HG03521 (cell line): ENCODE results near the gene MISP3.
"Not testable (repeated sequence)": the region's sequence is repeated elsewhere in the genome, so short reads cannot be mapped to it uniquely, and the experiment has no call there.

Experiments used
- ATAC-seq: cut with Tn5 transposase; IDR thresholded peaks from one replicate; pipeline ENCODE4 v1.9.1; 2021; ENCODE audit warnings: mild to moderate bottlenecking, moderate library complexity; ENCODE audit not compliant: unreplicated experiment

The MISP3 gene

DNA sequence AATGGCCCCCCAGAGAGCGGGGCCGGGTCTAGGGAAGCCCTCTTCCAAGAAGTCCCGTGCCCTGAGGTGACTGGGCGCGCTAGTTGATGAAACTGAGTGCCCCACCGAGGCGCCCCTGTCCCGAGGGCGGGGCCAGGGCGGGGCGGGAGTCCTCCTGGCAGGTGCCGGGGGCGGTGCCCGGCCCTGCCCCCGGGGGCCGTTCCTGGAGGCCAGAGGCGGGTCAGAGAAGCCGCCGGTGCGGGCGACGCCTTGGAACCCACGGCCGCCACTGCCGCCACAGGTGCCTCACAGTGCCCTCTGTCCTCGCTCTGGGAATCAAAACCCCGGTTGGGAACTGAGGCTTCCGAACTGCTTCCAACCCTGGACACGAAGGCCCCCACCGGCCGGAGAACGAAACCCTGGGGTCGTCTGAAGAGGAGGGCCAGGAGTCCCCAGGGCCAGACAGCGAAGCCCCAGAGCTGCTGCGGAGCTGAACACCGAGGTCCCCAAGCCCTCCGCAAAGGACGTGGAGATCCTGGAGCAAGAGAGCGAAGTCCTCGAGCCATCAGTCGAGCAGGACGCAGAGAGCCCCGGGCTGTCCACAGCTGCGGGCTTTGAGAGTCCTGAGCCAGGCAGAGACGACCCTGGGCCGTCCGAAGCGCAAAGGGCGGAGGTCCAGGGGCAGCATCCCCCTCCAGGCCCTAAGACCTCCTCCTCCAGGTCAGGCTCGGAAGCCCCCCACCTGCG, at the start of gene MISP3:
Gene MISP3, plus strand, starts transcription at position 252 of the 726 bp plus-strand sequence. CDS start 524 bp downstream, outside the sequence.
- ATAC-seq, result no peak

DNA sequence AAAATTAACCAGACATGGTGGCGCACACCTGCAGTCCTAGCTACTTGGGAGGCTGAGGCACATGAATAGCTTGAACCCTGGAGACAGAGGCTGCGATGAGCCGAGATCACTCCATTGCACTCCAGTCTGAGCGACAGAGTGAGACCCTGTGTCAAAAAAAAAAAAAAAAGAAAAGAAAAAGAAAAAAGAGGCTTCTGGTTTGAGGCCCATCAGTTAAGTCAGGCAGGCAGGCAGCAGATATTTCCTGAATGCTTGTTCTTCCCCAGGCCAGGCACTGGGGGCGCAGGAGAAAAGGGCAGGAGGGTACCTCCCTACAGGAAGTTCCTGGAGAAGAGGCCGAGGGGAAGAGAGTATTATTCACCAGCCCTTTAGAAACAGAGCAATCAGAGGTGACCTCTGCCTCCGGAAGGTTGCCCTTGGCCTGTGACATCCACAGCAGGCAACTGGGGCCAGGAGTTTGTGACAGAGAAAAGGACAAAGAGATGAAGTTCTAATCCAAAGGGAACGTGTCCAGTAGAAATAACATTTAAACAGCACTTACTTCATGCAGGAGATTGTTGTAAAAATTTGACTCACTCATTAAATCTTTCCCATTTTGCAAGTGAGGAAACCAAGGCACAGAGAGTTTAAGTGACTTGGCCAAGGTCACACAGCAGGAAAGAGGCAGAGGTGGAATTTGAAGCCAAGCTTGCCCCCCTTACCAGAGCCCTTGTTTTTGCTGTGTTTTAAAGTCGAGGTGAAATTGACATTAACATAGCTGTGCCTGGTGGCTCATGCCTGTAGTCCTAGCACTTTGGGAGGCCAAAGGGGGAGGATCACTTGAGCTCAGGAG, 49.0 kb upstream of the MISP3 start:
- no peak for ATAC-seq

DNA sequence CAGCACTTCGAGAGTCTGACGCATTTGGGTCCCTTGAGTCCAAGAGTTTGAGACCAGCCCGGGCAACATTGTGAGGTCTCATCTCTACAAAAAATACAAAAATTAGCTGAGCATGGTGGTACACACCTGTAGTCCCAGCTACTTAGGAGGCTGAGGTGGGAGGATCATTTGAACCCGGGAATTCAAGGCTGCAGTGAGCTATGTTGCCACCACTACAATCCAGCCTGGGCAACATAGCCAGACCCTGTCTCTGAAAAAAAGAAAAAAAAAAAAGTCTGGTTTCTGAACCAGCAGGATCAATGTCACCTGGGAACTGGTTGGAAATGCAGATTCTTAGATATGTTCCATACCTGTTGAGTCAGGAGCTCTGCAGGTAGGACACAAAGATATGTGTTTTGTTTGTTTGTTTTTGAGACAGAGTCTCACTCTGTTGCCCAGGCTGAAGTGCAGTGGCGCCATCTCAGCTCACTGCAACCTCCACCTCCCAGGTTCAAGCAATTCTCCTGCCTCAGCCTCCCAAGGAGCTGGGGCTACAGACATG, 45.9 kb upstream of the MISP3 start:
- not testable (repeated sequence) for ATAC-seq

DNA sequence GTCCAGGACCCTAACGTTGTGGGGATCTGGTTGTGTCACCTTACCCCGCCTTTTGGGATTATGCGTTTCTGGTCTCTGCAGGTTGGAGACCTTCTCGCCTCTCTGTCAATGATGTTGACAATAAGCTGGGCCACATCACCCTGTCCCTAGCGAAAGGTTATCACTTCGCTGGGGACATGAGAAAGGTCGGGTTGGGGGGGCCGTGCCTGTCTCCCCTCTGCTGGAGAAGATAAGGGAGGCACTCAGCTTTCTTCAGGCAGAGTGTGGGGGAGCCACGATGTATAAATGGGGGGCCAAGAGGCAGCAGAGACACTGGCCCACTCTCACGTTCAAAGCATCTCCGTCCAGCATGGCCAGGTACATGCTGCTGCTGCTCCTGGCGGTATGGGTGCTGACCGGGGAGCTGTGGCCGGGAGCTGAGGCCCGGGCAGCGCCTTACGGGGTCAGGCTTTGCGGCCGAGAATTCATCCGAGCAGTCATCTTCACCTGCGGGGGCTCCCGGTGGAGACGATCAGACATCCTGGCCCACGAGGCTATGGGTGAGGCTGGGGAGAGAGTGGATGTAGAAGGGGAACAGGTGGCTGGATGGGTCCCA, 44.6 kb upstream of the MISP3 start, which contains the start of gene RLN3:
Gene RLN3, plus strand, starts transcription at position 293 of the 595 bp plus-strand sequence. Its CDS starts 57 bp downstream, at position 350.
- ATAC-seq, result no peak

DNA sequence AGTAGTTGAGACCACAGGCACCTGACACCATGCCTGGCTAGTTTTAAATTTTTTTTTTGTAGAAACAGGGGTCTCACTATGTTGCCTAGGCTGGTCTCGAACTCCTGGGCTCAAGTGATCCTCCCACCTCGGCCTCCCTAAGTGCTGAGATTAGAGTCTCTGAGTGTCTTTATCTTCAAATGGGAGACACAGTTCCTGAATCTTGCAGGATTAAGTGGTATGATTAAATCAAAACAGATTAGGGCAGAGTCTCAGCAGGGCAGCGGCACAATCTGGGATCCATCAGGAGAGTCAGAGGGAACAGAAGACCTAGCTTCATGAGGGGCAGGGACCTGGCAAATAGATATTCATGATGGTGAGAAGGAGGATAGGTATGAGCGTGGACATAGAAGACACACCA, 43.7 kb upstream of the MISP3 start:
- no peak for ATAC-seq

DNA sequence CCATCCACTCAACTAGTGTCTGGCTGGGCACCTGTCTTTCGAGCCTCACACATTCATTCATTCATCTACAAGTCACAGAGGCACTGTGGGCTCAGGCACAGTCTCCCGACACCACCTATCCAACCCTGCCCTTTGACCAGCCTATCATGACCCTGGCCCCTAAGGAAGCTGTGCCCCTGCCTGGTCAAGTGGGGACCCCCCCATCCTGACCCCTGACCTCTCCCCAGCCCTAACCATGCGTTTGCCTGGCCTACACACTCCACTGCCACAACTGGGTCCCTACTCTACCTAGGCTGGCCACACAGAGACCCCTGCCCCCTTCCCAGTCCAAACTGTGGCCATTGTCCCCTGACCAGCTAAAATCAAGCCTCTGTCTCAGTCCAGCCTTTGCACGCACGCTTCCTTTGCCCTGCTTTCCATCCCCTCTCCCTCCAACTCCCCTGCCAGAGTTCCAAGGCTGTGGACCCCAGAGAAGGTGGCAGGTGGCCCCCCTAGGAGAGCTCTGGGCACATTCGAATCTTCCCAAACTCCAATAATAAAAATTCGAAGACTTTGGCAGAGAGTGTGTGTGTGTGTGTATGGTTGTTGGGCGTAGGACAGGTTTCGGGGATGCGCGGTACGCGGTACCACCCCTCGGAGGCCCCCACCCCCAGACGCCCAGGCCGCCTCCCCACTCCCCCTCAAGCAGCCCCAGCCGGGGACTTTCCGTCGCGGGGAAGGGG, 41.4 kb upstream of the MISP3 start:
- ATAC-seq, result peak; percentile 46

DNA sequence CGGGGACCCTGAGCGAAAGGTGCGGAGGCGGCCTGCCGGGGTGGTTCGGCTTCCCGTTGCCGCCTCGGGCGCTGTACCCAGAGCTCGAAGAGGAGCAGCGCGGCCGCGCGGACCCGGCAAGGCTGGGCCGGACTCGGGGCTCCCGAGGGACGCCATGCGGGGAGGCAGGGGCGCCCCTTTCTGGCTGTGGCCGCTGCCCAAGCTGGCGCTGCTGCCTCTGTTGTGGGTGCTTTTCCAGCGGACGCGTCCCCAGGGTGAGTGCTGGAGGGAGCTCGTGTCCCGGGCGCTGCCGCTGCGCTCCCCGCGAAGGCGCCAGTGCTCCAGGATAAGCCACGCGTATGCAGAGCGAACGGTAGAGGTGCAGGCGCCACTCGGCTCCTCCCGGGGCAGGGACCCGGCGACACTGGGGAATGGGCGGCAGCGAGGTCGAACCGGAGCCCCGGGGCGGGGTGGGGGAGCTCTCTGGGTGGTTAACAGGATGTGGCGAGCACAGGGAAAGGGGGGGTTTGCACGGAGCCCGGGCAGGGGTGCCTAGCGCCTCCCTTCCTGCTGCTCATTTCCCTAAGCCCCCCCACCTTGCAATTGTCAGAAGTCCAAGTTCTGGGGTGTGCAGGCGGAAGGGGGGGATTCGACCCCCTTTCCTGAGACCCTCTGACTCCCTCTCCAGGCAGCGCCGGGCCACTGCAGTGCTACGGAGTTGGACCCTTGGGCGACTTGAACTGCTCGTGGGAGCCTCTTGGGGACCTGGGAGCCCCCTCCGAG, 40.7 kb upstream of the MISP3 start, which contains the start of gene IL27RA:
Gene IL27RA, plus strand, starts transcription at position 44 of the 762 bp plus-strand sequence. Its CDS starts 111 bp downstream, at position 155.
- ATAC-seq, result peak; percentile 39

DNA sequence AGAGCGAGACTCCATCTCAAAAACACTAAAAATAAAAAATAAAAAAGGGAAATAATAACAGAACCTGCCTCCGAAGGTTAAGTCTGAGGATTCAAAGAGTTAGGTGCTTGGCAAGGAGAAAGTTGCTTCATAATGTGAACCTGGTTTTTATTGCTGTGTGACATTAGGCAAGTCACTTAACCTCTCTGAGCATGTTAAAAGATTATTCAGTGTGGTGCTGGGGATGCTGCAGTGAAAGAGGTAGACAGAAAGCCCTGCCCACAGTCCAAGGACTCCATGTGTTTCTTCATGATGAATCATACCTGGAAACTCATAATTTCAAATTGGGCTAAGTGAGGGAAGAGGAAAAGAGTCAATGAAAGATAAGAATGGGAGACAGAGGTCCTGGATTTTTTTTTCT, 38.6 kb upstream of the MISP3 start:
- ATAC-seq, result no peak

DNA sequence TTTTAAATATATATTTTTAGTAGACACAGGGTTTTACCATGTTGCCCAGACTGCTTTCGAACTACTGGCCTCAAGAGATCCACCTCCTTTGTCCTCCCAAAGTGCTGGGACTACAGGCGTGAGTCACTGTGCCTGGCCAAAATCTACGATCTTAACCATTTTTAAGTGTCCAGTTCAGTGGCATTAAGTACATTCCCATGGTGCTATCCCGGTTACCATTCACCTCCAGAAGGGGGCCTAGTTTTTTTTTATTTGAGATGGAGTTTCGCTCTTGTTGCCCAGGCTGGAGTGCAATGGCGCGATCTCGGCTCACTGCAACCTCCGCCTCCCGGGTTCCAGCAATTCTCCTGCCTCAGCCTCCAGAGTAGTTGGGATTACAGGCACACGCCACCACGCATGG, 37.4 kb upstream of the MISP3 start:
- ATAC-seq, result not testable (repeated sequence)

DNA sequence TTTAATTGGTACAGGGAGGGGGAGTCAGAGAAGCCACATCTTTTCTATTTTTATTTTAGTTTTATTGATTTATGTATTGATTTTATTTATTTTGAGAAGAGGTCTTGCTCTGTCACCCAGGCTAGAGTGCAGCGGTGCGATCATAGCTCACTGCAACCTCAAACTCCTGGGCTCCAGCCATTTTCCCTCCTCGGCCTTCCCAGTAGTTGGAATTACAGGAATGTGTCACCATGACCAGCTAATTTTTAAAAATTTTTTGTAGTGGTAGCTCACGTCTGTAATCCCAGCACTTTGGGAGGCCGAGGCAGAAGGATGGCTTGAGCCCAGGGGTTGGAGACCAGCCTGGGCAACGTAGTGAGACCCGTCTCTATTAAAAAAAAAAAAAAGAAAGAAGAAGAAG, 36.9 kb upstream of the MISP3 start:
- no peak for ATAC-seq

DNA sequence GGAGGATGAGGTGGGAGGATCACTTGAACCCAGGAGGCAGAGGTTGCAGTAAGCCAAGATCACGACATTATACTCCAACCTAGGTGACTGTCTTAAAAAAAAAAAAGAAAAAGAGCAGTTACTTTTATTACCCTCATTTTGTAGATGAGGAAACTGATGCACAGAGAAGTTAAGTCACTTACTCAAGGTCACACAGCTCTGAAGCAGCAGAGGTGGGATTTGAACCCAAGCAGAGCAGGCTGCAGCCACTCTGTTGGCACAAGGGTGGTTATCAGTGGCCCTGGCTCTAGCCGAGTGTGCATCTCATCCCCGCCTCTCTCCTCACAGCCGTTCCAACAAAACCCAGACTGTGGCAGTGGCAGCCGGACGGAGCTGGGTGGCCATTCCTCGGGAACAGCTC, 33.4 kb upstream of the MISP3 start:
- ATAC-seq, result no peak

DNA sequence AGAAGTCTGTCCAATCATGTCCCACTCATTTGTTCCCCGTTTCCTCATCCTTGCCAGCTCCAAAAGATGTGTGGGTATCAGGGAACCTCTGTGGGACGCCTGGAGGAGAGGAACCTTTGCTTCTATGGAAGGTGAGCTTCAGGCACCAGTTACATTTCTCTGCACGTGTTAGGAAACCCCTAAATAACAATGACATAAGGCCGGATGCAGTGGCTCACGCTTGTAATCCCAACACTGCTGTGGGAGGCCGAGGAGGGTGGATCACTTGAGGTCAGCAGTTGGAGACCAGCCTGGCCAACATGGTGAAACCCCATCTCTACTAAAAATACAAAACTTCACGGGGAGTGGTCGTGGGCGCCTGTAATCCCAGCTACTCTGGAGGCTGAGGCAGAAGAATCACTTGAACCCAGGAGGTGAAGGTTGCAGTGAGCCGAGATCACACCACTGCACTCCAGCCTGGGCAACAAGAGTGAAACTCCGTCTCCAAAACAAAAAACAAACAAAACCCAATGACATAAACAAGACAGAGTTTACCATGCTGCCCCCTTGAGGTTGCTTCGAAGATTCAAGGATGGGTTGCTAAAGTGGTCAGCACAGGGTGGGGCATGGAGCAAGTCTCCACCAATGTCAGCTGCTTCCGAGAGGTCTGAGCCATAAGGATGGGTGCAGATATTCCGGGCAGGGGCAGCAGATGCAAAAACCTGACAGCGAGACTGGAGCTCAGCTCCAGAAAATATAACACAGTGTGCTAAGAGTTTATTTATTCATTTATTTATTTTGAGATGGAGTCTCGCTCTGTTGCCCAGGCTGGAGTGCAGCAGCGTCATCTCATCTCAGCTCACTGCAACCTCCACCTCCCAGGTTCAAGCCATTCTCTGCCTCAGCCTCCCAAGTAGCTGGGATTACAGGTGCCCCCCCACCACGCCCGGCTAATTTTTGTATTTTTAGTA, 29.7 kb upstream of the MISP3 start:
- not testable (repeated sequence) for ATAC-seq

DNA sequence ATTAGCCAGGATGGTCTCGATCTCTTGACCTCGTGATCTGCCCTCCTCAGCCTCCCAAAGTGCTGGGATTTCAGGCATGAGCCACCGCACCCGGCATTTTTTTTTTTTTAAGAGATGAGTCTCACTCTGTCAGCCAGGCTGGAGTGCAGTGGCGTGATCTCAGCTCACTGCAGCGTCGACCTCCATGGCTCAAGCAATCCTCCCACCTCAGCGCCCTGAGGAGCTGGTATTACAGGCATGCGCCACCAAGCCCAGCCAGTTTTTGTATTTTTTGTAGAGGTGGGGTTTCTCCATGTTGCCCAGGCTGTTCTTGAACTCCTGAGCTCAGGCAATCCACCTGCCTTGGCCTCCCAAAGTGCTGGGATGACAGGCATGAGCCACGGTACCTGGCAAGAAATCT, 24.7 kb upstream of the MISP3 start:
- not testable (repeated sequence) for ATAC-seq

DNA sequence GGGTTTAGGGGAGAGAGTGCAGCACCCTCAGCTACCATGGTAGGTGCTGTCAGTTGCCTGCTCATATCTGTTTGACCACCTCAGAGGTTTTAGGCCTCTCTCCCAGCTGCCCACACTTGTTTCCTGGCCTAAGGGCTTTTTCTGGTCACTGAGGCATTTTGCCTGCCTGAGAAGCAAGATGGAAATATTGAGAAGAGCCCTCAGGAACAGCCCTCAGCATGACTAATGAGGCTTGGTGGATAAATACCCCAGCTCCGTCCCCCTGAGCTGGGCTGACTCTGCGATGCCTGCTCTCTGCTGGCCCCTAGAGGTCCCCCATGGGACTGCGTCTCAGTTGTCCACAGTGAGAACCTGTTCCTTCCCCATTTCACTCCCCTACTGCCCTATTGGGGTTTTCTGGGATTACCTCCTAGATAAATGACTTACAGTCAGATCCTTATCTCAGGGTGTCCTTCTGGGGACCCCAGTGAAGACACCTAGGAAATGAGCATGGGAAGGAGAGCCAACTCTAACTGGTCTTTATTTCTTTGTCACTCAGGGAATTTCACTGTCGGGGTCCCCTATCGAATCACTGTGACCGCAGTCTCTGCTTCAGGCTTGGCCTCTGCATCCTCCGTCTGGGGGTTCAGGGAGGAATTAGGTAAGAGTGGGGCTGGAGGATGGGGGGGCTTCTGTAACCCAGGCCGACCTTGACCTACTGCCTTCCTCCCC, 24.0 kb upstream of the MISP3 start:
- no peak for ATAC-seq

DNA sequence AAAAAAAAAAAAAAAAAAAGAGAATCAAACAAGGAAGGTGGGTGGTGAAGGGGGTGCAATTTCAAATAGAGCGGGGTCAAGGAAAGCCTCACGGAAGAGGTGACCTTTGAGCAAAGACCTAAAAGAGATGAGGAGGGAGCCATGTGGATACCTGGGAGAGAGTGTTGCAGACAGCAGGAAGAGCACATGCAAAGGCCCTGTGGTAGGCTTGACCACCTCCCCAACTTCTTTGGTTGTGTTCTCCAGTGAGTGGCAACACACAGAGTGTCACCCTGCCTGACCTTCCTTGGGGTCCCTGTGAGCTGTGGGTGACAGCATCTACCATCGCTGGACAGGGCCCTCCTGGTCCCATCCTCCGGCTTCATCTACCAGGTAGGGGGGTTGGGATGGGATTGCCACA, 22.1 kb upstream of the MISP3 start:
- no peak for ATAC-seq

DNA sequence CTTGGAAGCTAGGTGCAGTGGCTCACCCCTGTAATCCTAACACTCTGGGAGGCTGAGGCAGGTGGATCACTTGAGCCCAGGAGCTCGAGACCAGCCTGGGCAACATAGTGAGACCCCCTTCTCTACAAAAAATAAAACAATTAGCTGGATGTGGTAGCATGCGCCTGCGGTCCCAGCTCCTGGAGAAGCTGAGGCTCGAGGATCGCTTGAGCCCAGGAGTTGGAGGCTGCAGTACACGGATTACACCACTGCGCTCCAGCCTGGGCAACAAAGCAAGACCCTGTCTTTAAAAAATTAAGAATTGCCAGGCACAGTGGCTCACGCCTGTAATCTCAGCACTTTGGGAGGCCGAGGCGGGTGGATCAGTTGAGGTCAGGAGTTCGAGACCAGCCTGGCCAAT, 21.6 kb upstream of the MISP3 start:
- not testable (repeated sequence) for ATAC-seq

DNA sequence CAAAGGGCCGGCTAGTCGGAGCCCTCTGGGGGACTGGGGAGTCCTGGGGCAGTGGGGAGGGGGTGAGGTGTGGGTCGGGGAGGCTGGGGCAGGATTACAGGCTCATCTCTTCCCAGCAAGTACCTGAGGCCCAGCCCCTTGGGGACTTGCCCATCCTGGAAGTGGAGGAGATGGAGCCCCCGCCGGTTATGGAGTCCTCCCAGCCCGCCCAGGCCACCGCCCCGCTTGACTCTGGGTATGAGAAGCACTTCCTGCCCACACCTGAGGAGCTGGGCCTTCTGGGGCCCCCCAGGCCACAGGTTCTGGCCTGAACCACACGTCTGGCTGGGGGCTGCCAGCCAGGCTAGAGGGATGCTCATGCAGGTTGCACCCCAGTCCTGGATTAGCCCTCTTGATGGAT, 20.6 kb upstream of the MISP3 start:
- ATAC-seq, result no peak

DNA sequence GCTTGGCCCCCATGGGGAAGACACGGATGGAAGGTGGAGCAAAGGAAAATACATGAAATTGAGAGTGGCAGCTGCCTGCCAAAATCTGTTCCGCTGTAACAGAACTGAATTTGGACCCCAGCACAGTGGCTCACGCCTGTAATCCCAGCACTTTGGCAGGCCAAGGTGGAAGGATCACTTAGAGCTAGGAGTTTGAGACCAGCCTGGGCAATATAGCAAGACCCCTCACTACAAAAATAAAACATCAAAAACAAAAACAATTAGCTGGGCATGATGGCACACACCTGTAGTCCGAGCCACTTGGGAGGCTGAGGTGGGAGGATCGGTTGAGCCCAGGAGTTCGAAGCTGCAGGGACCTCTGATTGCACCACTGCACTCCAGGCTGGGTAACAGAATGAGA, 20.1 kb upstream of the MISP3 start:
- ATAC-seq, result no peak
